Measurements from ENCODE around the gene METRN. TPM values are rescaled to one million over a fixed set of nuclear protein-coding genes. Genes with fewer than 3 reads are reported as not detected.

Gene METRN
- total and polyA plus RNA-seq, 2 donors (not counting 1 experiment from before 2014, with no cell fraction given): 6.9 to 10.4 TPM

DNA sequence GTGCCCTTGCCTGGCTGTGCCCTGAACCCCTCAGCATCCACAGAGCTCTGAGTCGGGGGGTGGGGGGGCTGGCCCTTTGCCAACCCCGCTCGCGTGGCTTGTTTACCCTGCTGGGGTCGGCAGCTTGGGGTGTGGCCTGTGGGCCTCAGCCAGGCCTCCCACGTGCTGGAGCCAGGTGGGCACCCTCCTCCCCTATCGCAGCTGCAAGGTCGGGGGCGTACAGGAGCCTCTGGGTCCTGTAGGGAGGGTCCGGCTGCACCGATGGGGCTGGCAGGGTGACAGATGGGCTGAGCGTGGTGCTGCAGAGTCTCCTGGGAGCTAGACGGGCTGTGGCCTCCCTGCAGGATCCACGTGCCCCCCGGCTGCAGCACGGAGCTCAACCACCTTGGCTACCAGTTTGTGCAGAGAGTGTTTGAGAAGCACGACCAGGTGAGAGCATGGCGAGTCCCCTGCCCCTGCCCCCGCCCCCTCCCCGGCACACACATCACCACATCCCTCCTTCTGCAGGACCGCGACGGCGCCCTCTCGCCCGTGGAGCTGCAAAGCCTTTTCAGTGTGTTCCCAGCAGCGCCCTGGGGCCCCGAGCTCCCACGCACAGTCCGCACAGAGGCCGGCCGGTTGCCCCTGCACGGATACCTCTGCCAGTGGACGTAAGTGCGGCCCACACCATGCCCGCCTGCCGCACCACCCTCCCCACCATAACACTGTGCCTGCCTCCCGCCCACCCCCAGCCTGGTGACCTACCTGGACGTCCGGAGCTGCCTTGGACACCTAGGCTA, 43.4 kb upstream of the METRN start:
- Histone ChIP-seq H3K27ac (ENCODE audit: low read length in 2 of 2) (no peak overlapping the region), H3K9me3 (ENCODE audit: control extremely low read depth in 1 of 3, control insufficient read depth in 2 of 3, insufficient read depth in 1 of 3, low read length in 2 of 3) (peaks cover 0 to 4% (median 0%) of the 10 kb centered on the region in 3 donors), H3K4me2 (replicated peaks; ENCODE audit: low read depth, low read length, poor library complexity, severe bottlenecking) (no peak overlapping the region), H3K27me3 (replicated peaks in 1 of 4; ENCODE audit: control extremely low read depth in 1 of 4, control insufficient read depth in 3 of 4, insufficient read depth in 4 of 4, low read length in 3 of 4) (peaks cover 0 to 16% (median 7%) of the 10 kb centered on the region in 4 experiments), H2AFZ (ENCODE audit: insufficient read depth, low read depth, low read length, poor library complexity, severe bottlenecking) (no peak overlapping the region), H3K9ac (ENCODE audit: low read length) (no peak overlapping the region), H3K4me3 (ENCODE audit: control extremely low read depth in 1 of 5, extremely low read depth in 1 of 5, insufficient read depth in 1 of 5, low read depth in 2 of 5, low read length in 4 of 5) (no peak overlapping the region), H3K79me2 (ENCODE audit: control insufficient read depth, insufficient read depth, low read length) (peaks cover 5% of the 10 kb centered on the region), H4K20me1 (ENCODE audit: control insufficient read depth, insufficient read depth, low read length, poor library complexity, severe bottlenecking) (peaks cover 31% of the 10 kb centered on the region), H3K36me3 (replicated peaks in 1 of 2; ENCODE audit: control extremely low read depth in 1 of 2, control insufficient read depth in 1 of 2, extremely low read depth in 1 of 2, insufficient read depth in 2 of 2, low read length in 1 of 2) (peaks cover 0 to 31% of the 10 kb centered on the region in 2 experiments), H3K4me1 (ENCODE audit: control insufficient read depth in 2 of 2, insufficient read depth in 2 of 2, low read length in 2 of 2) (peaks cover 21 to 32% of the 10 kb centered on the region in 2 donors)
- DNase-seq: no peak
- Mint-ChIP-seq H3K27me3 (peaks cover 6% of the 10 kb centered on the region), H3K4me3 (no peak overlapping the region), H3K9me3 (ENCODE audit: insufficient read depth) (no peaks in the 10 kb centered on the region), H3K4me1 (peaks cover 19% of the 10 kb centered on the region), H3K27ac (no peak overlapping the region)
- intact Hi-C loops (cut with micrococcal nuclease): no loop called here
- POLR2A ChIA-PET: no interaction called here
- 94% methylated on average over 32 of the region's 40 CpGs for WGBS (ENCODE audit: insufficient coverage)
- CTCF ChIA-PET: interaction anchor here (1.0 kb wide), 1 partner anchor 100 kb away, joined by 3 read pairs; no protein-coding TSS in a partner anchor
- no peak for ATAC-seq (ENCODE audit: low read depth)
- no peak for TF ChIP-seq EZH2 (IDR thresholded peaks at IDR 0.05; ENCODE audit: borderline replicate concordance, insufficient read depth, low read depth, low read length, poor library complexity, severe bottlenecking)
- TF ChIP-seq, protein P1, sequence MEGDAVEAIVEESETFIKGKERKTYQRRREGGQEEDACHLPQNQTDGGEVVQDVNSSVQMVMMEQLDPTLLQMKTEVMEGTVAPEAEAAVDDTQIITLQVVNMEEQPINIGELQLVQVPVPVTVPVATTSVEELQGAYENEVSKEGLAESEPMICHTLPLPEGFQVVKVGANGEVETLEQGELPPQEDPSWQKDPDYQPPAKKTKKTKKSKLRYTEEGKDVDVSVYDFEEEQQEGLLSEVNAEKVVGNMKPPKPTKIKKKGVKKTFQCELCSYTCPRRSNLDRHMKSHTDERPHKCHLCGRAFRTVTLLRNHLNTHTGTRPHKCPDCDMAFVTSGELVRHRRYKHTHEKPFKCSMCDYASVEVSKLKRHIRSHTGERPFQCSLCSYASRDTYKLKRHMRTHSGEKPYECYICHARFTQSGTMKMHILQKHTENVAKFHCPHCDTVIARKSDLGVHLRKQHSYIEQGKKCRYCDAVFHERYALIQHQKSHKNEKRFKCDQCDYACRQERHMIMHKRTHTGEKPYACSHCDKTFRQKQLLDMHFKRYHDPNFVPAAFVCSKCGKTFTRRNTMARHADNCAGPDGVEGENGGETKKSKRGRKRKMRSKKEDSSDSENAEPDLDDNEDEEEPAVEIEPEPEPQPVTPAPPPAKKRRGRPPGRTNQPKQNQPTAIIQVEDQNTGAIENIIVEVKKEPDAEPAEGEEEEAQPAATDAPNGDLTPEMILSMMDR (IDR thresholded peaks at IDR 0.05): no peak

DNA sequence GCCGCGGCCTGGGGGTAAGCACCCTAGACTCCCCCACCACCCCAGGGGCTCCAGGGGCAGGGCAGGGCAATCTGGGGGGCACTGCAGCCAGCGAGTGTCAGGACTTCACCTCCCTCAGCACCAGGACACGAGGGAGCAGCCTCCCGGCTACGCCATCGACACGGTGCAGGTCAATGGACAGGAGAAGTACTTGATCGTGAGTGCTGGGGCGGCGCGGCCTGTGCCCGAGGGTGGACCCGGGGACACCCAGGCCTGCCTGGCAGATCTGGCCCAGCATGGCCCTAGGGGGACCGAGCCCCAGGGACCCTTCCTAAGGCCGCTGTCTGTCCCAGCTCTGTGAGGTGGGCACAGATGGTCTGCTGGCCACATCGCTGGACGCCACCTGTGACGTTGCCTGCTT, 42.5 kb upstream of the METRN start:
- Mint-ChIP-seq H3K27me3 (peaks cover 6% of the 10 kb centered on the region), H3K4me3 (no peak overlapping the region), H3K27ac (no peak overlapping the region), H3K4me1 (peaks cover 24% of the 10 kb centered on the region), H3K9me3 (ENCODE audit: insufficient read depth) (no peaks in the 10 kb centered on the region)
- Histone ChIP-seq H3K4me3 (ENCODE audit: control extremely low read depth in 1 of 5, extremely low read depth in 1 of 5, insufficient read depth in 1 of 5, low read depth in 2 of 5, low read length in 4 of 5) (no peak overlapping the region), H3K27me3 (replicated peaks in 1 of 4; ENCODE audit: control extremely low read depth in 1 of 4, control insufficient read depth in 3 of 4, insufficient read depth in 4 of 4, low read length in 3 of 4) (peaks cover 0 to 24% (median 10%) of the 10 kb centered on the region in 4 experiments), H3K9ac (ENCODE audit: low read length) (no peak overlapping the region), H3K4me1 (ENCODE audit: control insufficient read depth in 2 of 2, insufficient read depth in 2 of 2, low read length in 2 of 2) (peaks cover 18 to 30% of the 10 kb centered on the region in 2 donors), H3K9me3 (ENCODE audit: control extremely low read depth in 1 of 3, control insufficient read depth in 2 of 3, insufficient read depth in 1 of 3, low read length in 2 of 3) (peaks cover 0 to 7% (median 0%) of the 10 kb centered on the region in 3 donors), H3K27ac (ENCODE audit: low read length in 2 of 2) (no peak overlapping the region), H4K20me1 (ENCODE audit: control insufficient read depth, insufficient read depth, low read length, poor library complexity, severe bottlenecking) (peaks cover 31% of the 10 kb centered on the region), H3K79me2 (ENCODE audit: control insufficient read depth, insufficient read depth, low read length) (peaks cover 5% of the 10 kb centered on the region), H2AFZ (ENCODE audit: insufficient read depth, low read depth, low read length, poor library complexity, severe bottlenecking) (no peak overlapping the region), H3K4me2 (replicated peaks; ENCODE audit: low read depth, low read length, poor library complexity, severe bottlenecking) (no peak overlapping the region), H3K36me3 (replicated peaks in 1 of 2; ENCODE audit: control extremely low read depth in 1 of 2, control insufficient read depth in 1 of 2, extremely low read depth in 1 of 2, insufficient read depth in 2 of 2, low read length in 1 of 2) (peaks cover 0 to 31% of the 10 kb centered on the region in 2 experiments)
- ATAC-seq (ENCODE audit: low read depth) (no peak), DNase-seq (no peak)
- 97% methylated on average over 19 of the region's 19 CpGs for WGBS (ENCODE audit: insufficient coverage)
- POLR2A ChIA-PET: no interaction called here
- no peak for TF ChIP-seq EZH2 (IDR thresholded peaks at IDR 0.05; ENCODE audit: borderline replicate concordance, insufficient read depth, low read depth, low read length, poor library complexity, severe bottlenecking)
- TF ChIP-seq, protein P1 (IDR thresholded peaks at IDR 0.05): no peak
- CTCF ChIA-PET: no interaction called here
- intact Hi-C loops (cut with micrococcal nuclease): no loop called here
